Neural progenitor cell (in vitro differentiated cells): ENCODE measurements around the gene TRPC4AP. TPM values are rescaled to one million over a fixed set of nuclear protein-coding genes. Genes with fewer than 3 reads are reported as not detected.
A peak's percentile ranks its signal among the peaks of the same experiment; 100 is the strongest.

ENCODE experiments used
- DNase-seq: peaks from one replicate; pipeline ENCODE4 v3.0.0-alpha.2; 2016; ENCODE audit warnings: low spot score
- H2AFZ ChIP-seq: fragments of 200-600 bp; sonication (generic); replicated peaks from 2 replicates; pipeline ENCODE4 v1.6.1; 2016; ENCODE audit warnings: antibody characterized with exemption
- H3F3A ChIP-seq: fragments of 200-600 bp; sonication (generic); 2 replicates; pipeline ENCODE4 v1.6.1; 2016; ENCODE audit warnings: antibody characterized with exemption, low read depth
- H3K27ac ChIP-seq: fragments of 200-600 bp; sonication (generic); 2 replicates; pipeline ENCODE4 v1.5.1; 2016; ENCODE audit warnings: mild to moderate bottlenecking
- H3K27me3 ChIP-seq: fragments of 200-600 bp; sonication (generic); 2 replicates; pipeline ENCODE4 v1.6.1; 2016; ENCODE audit warnings: mild to moderate bottlenecking, moderate library complexity
- H3K36me3 ChIP-seq: fragments of 200-600 bp; sonication (generic); 2 replicates; pipeline ENCODE4 v1.5.1; 2016
- H3K4me1 ChIP-seq: fragments of 200-600 bp; sonication (generic); 2 replicates; pipeline ENCODE4 v1.6.1; 2016; ENCODE audit warnings: mixed run types
- H3K4me2 ChIP-seq: fragments of 200-600 bp; sonication (generic); 2 replicates; pipeline ENCODE4 v1.6.1; 2016
- H3K4me3 ChIP-seq: fragments of 200-600 bp; sonication (generic); 2 replicates; pipeline ENCODE4 v1.5.1; 2016
- H3K79me2 ChIP-seq: fragments of 200-600 bp; sonication (generic); 2 replicates; pipeline ENCODE4 v1.6.1; 2016; ENCODE audit warnings: low read depth
- H3K9ac ChIP-seq: fragments of 200-600 bp; sonication (generic); 2 replicates; pipeline ENCODE4 v1.6.1; 2016
- H3K9me3 ChIP-seq: fragments of 200-600 bp; sonication (generic); 2 replicates; pipeline ENCODE4 v1.5.1; 2016; ENCODE audit warnings: low read depth
- H4K20me1 ChIP-seq: fragments of 200-600 bp; sonication (generic); 2 replicates; pipeline ENCODE4 v1.6.1; 2016; ENCODE audit warnings: low read depth
- H3K27ac Mint-ChIP-seq: 3 replicates; pipeline ENCODE4 v1.8.0; 2021; ENCODE audit warnings: mixed read lengths
- H3K27me3 Mint-ChIP-seq: 2 replicates; pipeline ENCODE4 v1.8.0; 2022; ENCODE audit warnings: low read depth, mild to moderate bottlenecking, inconsistent platforms, moderate library complexity, mixed read lengths; ENCODE audit not compliant: insufficient read depth
- H3K36me3 Mint-ChIP-seq: 3 replicates; pipeline ENCODE4 v1.8.0; 2021; ENCODE audit warnings: mixed read lengths
- H3K4me1 Mint-ChIP-seq: 3 replicates; pipeline ENCODE4 v1.8.0; 2021; ENCODE audit warnings: mixed read lengths
- H3K4me3 Mint-ChIP-seq: 3 replicates; pipeline ENCODE4 v1.8.0; 2021; ENCODE audit warnings: mild to moderate bottlenecking, moderate library complexity, mixed read lengths
- H3K9me3 Mint-ChIP-seq: 3 replicates; pipeline ENCODE4 v1.8.0; 2020; ENCODE audit warnings: mixed read lengths
- EZH2 ChIP-seq: fragments of 200-600 bp; sonication (generic); IDR thresholded peaks from 2 replicates; pipeline ENCODE4 v1.6.1; 2017; ENCODE audit warnings: antibody characterized with exemption, mild to moderate bottlenecking, moderate library complexity
- EZH2phosphoT487 ChIP-seq: fragments of 200-600 bp; sonication (generic); IDR thresholded peaks from 2 replicates; pipeline ENCODE4 v1.6.1; 2017; ENCODE audit warnings: antibody characterized with exemption
- total RNA-seq: library from RNA; depleted of rRNA; stranded (reverse); fragments of >200 nt; gene quantifications from 2 replicates; pipeline ENCODE4 v1.2.3, GENCODE V29; 2015; ENCODE audit warnings: low replicate concordance
- TF ChIP-seq, protein P1 (sequence below): fragments of 200-600 bp; sonication (generic); IDR thresholded peaks from 2 replicates; pipeline ENCODE4 v1.5.1; 2017; ENCODE audit warnings: antibody characterized with exemption, mild to moderate bottlenecking

Gene TRPC4AP
- total RNA-seq, 1 donor from 2014 or later = 73.0 TPM

DNA sequence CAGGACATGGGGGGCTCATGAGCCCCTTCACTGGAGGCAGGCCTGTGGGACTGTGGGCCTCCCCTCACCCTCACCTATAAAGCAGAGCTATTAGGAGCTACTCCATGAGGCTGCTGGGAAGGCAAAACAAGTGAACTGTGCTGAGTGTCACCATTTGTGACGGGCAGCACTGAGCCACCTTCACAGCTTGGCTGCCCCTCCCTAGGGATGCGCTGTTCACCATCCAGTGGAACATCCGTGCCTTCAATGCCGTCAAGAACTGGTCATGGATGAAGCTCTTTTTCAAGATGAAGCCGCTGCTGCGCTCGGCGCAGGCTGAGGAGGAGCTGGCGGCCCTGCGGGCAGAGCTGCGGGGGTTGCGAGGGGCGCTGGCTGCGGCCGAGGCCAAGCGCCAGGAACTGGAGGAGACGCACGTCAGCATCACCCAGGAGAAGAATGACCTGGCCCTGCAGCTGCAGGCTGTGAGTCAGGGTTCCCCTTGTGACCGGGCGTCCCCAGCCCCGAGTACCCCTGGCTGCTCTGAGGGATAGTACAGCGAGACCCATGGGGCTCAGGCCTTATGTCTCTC, 98.6 kb downstream of the TRPC4AP start:
- no peaks in the 10 kb centered on the region for H3K27me3 ChIP-seq
- H3K4me1 Mint-ChIP-seq = no peaks in the 10 kb centered on the region
- no peak overlapping the region for H3K27ac ChIP-seq
- no peaks in the 10 kb centered on the region for H3K79me2 ChIP-seq
- no peak overlapping the region for H2AFZ ChIP-seq
- H3K9me3 ChIP-seq = no peaks in the 10 kb centered on the region
- DNase-seq = no peak
- H3K36me3 ChIP-seq = no peaks in the 10 kb centered on the region
- H3F3A ChIP-seq = no peaks in the 10 kb centered on the region
- H3K4me2 ChIP-seq = no peak overlapping the region
- H3K9me3 Mint-ChIP-seq = no peaks in the 10 kb centered on the region
- peaks cover 15% of the 10 kb centered on the region for H3K36me3 Mint-ChIP-seq
- H4K20me1 ChIP-seq = peaks cover 5% of the 10 kb centered on the region
- no peaks in the 10 kb centered on the region for H3K4me1 ChIP-seq
- no peak overlapping the region for H3K9ac ChIP-seq
- H3K27me3 Mint-ChIP-seq = peaks cover 3% of the 10 kb centered on the region
- H3K4me3 Mint-ChIP-seq = no peak overlapping the region
- H3K4me3 ChIP-seq = no peak overlapping the region
- TF ChIP-seq EZH2 (no peak), EZH2phosphoT487 (no peak)
- TF ChIP-seq, protein P1, sequence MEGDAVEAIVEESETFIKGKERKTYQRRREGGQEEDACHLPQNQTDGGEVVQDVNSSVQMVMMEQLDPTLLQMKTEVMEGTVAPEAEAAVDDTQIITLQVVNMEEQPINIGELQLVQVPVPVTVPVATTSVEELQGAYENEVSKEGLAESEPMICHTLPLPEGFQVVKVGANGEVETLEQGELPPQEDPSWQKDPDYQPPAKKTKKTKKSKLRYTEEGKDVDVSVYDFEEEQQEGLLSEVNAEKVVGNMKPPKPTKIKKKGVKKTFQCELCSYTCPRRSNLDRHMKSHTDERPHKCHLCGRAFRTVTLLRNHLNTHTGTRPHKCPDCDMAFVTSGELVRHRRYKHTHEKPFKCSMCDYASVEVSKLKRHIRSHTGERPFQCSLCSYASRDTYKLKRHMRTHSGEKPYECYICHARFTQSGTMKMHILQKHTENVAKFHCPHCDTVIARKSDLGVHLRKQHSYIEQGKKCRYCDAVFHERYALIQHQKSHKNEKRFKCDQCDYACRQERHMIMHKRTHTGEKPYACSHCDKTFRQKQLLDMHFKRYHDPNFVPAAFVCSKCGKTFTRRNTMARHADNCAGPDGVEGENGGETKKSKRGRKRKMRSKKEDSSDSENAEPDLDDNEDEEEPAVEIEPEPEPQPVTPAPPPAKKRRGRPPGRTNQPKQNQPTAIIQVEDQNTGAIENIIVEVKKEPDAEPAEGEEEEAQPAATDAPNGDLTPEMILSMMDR = no peak
- H3K27ac Mint-ChIP-seq = no peak overlapping the region

DNA sequence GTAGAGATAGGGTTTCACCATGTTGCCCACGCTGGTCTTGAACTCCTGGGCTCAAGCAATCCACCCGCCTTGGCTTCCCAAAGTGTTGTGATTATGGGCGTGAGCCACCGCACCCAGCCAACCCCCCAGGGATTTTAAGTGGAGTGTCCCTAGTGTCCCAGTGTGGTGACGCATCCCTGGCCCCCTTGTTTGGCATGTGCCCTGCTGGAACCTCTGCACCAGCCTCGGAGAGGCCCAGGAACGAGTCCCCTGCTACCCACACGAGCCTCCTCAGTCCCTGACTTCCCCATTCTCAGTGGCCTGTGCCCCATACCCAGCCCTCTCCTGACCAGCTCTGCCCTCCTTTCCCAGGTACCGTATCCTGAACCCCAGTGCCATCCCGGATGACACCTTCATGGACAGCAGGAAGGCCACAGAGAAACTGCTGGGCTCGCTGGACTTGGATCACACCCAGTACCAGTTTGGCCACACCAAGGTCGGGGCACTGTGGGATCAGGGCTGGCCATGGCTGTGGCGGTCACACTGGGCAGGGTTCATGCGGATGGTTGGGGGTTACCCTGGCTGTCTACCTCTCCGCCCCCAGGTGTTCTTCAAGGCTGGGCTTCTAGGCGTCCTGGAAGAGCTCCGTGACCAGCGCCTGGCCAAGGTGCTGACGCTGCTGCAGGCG, 99.7 kb downstream of the TRPC4AP start:
- Mint-ChIP-seq H3K27ac (no peak overlapping the region), H3K4me1 (peaks cover 3% of the 10 kb centered on the region), H3K36me3 (peaks cover 12% of the 10 kb centered on the region), H3K27me3 (peaks cover 3% of the 10 kb centered on the region), H3K9me3 (no peaks in the 10 kb centered on the region), H3K4me3 (no peak overlapping the region)
- Histone ChIP-seq H3K79me2 (no peaks in the 10 kb centered on the region), H2AFZ (no peak overlapping the region), H3K4me3 (no peak overlapping the region), H3K9ac (no peak overlapping the region), H3K36me3 (no peaks in the 10 kb centered on the region), H4K20me1 (peaks cover 5% of the 10 kb centered on the region), H3K27me3 (no peaks in the 10 kb centered on the region), H3F3A (no peaks in the 10 kb centered on the region), H3K4me1 (no peaks in the 10 kb centered on the region), H3K27ac (no peak overlapping the region), H3K9me3 (no peaks in the 10 kb centered on the region), H3K4me2 (no peak overlapping the region)
- TF ChIP-seq EZH2phosphoT487 (no peak), EZH2 (no peak)
- TF ChIP-seq, protein P1 = no peak
- DNase-seq = no peak

DNA sequence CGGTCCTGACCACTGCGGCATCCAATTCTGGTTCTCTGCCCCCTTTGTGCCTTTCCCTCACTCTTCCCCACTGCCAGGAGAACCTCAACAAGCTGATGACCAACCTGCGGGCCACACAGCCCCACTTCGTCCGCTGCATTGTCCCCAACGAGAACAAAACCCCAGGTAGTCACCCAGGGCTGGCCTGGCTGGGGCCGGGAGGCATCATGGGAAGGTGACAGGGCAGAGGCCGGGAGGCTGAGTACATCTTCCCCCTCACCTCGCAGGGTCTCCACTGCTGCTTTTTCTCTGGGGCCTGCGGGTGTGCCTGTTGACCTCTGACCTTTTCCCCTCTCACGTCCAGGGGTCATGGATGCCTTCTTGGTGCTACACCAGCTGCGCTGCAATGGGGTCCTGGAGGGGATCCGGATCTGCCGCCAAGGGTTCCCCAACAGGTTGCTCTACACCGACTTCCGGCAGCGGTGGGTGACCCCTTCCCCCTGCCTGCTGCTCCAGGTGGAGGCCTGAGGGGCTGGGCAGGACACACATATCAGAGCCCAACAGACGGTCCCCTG, 101.9 kb downstream of the TRPC4AP start:
- H3K27ac Mint-ChIP-seq = peak overlapping the region; percentile 65
- no peaks in the 10 kb centered on the region for H3K36me3 ChIP-seq
- no peak overlapping the region for H3K27ac ChIP-seq
- no peak for DNase-seq
- peaks cover 5% of the 10 kb centered on the region for H3K4me1 Mint-ChIP-seq
- H3F3A ChIP-seq = no peaks in the 10 kb centered on the region
- TF ChIP-seq EZH2 = no peak
- no peak for TF ChIP-seq EZH2phosphoT487
- TF ChIP-seq, protein P1 = no peak
- no peak overlapping the region for H3K4me2 ChIP-seq
- H2AFZ ChIP-seq = no peak overlapping the region
- H3K9ac ChIP-seq = no peak overlapping the region
- H3K4me3 Mint-ChIP-seq = no peak overlapping the region
- H3K9me3 ChIP-seq = no peaks in the 10 kb centered on the region
- no peaks in the 10 kb centered on the region for H3K27me3 ChIP-seq
- no peaks in the 10 kb centered on the region for H3K4me1 ChIP-seq
- no peak overlapping the region for H3K4me3 ChIP-seq
- H3K79me2 ChIP-seq = no peaks in the 10 kb centered on the region
- no peaks in the 10 kb centered on the region for H3K9me3 Mint-ChIP-seq
- H4K20me1 ChIP-seq = no peaks in the 10 kb centered on the region
- H3K27me3 Mint-ChIP-seq = peaks cover 5% of the 10 kb centered on the region
- H3K36me3 Mint-ChIP-seq = peaks cover 3% of the 10 kb centered on the region
